Activated CD4-positive, CD25-positive, alpha-beta regulatory T cell (primary cell): ENCODE results near the gene TMEM86A.

Experiments used
- DNase-seq, 4 experiments: peaks; one replicate each; lab custom pipeline; 2025; lab: John Stamatoyannopoulos, UW

TMEM86A gene

DNA sequence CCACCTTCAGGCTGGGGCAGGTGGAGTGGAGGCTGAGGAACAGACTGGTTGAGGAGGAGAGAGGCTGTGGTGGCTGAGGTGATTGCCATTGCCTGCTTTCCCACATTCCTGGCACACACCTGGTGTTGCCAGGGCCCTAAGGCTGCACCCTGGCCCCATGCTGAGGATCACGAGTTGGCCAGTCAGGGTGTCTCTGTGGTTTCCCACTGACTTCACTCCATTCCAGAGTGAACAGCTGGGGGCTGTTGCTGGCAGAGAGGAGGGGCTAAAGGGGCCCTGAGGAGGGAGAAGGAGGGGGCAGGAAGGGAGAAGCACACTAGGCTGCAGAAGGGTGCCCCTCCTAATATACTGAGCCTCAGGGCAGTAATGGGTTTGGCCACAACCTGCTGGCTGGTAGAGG is 1.8 kb downstream of the TMEM86A start:
- no peak for DNase-seq

DNA sequence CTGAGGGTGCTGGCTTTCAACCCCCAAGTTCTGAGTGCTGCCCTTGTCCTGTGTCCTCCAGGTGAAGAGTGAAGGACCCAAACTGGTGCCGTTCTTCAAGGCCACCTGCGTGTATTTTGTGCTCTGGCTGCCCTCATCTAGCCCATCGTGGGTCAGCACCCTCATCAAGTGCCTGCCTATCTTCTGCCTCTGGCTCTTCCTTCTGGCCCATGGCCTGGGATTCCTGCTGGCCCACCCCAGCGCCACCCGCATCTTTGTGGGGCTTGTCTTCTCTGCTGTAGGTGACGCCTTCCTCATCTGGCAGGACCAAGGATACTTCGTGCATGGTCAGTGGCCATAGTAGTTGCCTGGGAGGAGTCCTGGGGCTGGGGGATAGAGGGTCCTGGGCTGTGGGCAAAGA is 2.3 kb downstream of the TMEM86A start:
- no peak for DNase-seq

DNA sequence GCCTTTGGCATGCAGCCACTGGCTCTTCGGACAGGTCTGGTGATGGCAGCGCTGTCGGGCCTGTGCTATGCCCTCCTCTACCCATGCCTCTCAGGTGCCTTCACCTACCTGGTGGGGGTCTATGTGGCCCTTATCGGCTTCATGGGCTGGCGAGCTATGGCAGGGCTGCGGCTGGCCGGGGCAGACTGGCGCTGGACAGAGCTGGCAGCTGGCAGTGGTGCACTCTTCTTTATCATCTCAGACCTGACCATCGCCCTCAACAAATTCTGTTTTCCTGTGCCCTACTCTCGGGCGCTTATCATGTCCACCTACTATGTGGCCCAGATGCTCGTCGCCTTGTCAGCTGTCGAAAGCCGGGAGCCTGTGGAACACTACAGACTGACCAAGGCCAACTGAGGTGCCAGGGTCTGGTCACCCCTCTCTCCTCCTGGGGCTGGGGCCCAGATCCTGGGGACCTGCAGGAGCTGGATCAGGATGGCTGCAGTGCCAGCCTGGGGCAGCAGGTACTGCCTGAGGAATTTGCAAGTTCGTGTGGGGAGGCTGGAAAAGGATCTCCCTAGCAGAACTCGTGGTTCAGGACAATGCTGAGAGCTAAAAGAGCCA is 3.1 kb downstream of the TMEM86A start:
- DNase-seq: no peak

DNA sequence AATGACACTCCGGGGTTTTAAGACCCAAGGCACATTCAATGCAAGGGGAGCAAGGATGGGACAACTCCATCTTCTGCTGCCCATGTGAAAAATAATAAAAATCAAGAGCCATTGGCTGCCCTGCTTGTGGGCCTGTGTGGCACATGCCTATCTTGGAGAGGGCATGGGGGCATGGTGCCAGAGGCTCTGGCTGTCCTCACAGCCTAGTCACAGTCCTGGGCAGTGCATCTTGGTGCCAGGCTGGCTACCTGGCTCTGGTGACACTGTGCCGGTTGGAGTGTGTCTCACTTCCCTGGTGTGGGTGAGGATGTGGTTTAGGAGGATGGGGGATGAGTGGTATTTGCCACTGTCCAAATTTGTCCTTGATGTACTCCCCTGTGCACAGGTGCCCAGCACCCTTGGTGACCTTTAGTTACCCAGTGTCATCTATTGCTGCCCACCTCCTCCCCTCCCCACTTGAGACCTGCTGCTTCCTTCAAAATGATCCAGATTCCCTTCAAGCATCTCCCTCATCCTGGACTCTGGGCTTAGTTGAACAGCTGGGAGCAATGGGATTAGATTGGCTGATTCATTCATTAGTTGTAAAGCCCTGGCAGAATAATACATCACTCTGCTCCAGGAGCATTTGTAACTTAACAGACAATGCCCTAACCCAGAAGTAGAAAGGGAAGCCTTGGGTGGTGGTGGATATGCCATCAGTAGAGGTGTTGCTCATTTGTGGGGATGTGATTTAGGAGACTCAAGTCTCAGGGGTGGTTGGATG is 4.6 kb downstream of the TMEM86A start:
- no peak for DNase-seq

DNA sequence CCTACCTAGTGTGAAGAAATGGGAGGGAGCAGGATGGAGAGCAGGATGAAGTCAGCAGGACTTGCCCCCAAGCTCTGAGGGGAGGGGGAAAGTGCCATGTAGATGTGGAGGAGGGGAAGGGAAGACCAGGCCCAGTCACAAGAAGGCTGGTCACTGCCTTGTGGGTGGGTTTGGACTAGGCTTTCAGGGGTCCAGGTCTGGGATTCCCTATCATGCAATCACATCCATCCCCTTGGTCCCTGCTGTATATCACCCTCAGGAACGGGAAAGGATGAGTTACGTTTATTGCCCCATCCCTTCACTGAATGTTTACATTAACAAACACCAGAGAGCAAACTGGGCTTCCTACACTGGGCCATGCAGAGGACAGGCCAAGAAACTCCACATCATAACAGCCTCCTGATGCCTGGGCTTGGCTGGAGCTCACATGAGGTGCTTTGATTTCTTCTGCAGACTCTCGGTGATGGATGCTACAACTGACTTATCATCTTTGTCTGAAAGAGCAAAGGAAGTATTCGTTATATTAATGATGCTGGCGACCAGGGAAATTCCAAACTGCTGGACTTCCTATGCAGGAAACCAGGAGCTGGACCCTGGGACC is 5.6 kb downstream of the TMEM86A start:
- DNase-seq: no peak

DNA sequence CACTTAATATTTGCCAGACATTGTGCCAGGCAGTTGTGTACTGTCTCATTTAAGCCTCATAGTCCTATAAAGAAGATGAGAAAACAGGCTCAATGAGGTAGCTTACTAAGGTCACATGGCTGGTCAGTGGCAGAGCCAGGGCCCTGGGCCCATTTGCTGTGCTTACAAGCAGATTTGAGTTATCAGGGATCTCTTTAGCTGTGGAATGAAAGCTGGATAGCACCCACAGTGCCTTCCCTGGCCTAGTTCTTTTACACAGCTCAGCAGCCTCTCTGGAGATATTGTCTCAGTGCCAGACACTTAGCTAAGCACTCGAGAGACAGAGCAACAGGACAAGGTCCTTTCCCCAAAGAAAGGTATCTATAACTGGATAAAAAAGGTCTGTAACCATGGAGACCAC is 6.1 kb downstream of the TMEM86A start:
- no peak for DNase-seq

DNA sequence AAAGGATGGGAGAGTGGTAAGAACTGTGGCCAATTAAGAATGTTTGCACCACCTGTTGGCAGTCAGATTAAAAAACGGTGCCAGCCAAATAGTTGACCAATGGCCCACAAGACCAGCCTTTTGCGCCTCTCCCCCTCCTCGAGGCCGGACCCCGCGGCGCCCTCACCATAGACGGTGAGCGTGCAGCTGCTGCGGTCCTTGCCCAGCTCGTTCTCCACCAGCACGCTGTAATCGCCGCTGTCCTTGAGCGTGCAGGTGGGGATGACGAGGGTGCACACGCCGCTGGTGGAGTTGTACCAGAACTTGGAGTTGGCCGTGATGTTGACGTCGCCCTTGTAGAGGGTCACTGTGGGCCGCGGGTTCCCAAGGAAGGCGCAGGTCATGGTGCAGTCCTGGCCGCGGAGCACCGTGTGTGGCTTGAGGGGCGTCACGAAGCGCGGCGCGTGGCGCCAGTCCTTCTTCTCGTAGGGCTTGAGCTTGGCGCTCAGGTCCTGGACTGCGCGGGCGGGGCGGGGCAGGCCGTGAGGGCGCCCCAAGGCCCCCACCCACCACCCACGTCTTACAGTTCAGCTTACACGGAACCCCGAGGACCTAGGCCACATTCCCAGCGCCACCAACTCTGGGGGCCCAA is 7.2 kb downstream of the TMEM86A start:
- no peak for DNase-seq

DNA sequence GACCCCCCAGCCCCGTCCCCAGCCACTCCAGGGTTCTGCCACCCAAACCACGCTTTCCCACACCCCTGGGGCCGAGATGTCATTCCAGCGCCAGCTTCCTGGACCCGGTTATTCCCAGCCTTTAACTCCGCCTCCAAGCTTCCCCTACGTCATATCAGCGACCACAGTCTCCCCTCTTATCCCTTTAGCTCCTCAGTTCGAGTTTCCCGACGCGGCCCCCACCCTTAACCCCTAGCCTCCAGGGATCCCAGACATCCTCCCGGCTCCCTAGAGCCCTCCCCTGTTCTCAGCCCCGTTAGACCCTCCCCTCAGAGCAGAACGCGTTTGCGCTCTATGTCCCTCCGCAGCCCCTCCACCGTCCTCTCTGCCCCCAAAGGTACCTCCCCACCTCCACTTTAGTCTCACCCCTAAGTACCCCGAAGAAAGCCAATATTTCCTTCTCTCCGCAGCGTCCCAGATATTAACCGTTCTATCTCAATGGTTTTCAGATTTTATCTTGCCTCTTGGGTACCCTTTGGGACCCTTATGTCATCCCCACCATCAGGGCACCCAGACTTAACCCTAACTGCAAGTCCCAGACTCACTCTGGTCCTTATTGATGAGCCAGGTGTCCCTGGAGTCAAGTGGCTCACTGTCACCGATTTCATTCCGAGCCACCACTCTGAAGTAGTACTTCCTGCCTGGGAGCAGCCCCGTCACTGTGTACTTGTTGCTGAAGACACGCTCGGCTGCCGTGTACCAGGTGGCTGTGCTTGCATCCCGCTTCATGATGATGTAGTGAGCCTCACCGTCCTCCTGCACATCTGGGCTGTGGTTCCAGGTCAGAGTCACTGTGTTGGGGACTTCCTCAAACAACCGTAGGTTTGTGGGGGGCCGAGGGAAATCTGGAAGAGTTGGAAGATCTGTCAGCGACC is 8.0 kb downstream of the TMEM86A start:
- peak in 2 of 4 experiments; percentile 16 to 31 for DNase-seq

DNA sequence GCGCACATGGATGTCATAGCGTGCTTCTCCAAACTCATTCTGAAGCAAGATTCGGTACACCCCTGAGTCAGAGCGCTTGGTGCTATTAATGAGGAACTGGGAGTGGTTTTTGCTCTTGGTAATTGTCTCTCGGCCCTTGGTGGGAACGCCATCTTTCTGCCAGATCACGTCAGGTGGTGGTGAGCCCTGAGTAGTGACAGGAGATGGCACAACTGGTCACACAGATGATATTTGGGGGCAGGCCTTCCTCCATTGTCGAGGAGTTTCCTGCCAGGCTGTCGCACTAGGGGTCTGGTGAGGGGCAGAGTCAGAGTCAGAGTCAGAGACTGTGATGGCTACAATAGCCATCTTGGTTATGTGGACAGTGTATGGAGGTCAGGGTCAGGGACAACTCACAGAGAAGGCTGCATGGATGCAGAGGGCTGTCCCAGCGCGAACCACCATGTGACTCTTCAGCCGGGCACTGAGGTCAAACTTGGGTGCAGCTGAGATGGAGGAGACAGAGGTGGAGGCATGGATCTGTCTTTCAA is 9.3 kb downstream of the TMEM86A start:
- DNase-seq: no peak

DNA sequence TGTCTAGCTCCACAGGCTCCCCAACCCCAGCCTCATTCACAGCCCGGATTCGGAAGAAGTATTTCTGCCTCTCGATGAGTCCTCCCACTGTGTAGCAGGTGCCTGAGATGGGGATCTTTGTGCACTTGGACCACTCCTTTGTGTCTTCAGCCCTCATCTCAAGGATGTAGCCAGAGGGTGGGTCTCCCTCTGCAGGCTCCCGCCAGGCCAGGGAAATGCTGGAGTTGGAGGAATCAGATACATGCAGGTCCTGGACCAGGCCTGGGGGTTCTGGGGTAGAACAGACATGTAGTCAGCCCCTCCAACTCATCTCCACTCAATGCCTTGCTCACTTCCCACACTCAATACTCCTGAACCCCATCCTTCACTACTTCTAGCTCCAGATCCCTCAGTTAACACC is 10.8 kb downstream of the TMEM86A start:
- no peak for DNase-seq

DNA sequence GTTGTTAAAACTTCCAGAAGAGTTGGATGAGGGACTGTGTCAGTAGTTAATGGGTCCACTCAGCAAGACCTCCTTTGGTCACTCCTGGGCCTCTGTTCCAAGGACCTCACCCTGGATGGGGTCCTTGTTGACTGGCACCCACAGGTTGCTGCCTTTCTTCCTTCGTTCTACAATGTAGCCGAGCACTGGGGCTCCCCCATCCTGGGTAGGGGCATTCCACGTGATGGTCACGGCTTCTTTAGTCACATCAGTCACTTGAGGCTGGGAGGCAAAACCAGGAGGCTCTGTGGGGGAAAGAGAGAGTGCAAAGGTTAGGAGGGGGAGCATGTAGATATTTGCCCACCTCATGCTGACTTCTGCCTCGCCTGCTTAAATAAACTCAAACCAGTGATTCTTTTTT is 12.0 kb downstream of the TMEM86A start:
- DNase-seq: no peak

DNA sequence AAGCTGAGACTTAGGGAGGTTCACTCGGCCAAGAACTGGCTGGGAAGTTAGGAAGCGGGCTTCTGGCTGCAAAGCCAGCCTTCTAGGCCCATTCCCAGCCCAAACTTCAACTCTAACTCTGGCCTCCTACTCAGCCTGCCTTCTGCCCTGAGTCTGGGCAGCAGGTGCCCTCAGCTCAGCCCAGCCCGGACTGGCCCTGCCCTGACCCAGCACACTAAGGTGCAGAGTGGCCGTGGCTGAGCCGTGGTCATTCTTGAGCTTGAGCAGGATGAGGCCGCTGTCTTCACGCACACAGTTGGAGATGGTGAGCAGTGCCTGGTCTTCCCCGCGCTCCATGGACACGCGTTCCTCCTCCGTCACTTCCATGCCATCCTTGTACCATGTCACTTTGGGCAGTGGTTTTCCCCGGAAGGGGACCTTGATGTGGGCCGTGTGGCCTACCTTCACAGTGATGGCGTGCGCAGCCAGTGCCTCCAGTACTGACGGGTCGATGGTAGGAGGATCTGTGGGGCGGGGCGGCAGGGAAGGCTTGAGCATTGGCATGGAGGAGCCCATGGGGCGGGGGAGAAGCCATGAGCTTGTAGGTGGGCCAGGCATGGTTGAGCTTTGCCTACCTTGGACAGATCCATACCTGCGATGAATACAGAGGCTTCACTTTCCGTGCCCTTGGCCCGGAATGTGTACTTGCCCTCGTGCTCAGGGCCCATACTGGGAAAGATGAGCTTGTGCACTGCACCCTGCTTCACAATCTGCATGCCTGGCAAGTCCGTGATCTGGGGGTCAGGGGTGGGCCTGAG is 15.3 kb downstream of the TMEM86A start:
- DNase-seq: no peak

DNA sequence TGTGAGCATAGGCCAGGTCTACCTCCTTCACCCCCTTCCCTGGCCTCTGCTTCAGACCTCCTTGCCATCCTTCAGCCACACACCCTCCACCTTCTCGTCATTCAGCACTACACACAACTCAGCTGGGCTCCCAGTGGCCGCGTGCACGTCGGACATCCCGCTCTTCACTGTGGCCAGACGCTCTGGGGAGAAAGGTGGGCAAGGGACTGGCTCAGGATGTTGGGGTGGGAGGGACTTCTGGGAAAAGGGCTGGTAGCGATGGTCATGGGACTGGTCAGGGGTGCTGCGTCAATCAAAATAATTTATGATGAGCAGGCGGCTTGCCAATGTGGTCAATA is 15.8 kb downstream of the TMEM86A start:
- no peak for DNase-seq

DNA sequence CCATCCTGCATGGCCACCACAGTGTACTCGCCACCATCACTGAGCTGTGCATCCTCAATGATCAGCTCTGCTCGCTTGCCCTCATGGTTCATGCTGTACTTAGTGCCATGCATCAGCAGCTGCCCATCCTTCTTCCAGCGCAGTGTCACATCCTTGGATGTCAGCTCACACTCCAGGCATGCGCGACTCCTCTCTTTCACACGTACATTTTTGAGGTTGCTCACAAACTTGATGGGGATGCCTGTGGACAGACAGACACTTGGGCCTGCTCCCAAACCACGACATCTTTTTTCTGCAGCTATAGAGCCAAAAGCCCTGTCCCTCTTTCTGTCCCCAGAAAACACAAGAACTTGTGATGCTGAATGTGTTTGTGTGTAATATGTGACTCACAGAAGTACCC is 16.9 kb downstream of the TMEM86A start:
- no peak for DNase-seq

DNA sequence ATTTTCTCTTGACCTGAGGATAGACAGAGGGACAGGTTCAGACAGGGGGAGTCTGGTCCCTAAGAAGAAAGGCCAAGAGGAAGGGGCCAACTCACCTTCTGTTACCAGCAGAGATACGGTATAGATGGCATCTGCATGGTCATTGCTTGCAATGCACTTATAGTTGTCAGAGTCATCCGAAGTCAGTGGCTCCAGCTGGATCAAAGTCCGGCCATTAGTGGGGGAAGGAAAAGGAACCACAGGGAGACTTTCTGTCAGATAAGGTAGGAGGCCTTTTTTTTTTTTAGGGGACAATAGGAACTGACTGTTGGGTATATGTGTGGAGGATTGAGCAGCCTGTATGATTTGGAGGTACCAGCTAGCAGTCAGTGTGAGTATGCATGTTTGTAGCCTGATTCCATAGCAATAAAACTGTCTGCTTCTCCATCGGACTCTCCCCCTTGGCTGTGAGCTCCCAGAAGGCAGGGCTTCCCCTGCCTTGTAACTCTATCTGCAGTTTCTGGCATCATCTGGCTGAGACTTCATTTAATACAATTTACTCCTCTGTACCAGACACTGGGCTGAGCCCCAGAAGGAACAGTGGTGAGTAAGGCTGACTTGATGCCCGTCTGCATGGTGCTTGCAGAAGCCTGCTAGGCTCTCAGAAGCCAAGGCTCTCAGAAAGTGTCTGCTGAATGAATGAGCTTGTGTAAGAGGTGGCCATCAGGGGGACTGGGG is 21.7 kb downstream of the TMEM86A start:
- DNase-seq: no peak

DNA sequence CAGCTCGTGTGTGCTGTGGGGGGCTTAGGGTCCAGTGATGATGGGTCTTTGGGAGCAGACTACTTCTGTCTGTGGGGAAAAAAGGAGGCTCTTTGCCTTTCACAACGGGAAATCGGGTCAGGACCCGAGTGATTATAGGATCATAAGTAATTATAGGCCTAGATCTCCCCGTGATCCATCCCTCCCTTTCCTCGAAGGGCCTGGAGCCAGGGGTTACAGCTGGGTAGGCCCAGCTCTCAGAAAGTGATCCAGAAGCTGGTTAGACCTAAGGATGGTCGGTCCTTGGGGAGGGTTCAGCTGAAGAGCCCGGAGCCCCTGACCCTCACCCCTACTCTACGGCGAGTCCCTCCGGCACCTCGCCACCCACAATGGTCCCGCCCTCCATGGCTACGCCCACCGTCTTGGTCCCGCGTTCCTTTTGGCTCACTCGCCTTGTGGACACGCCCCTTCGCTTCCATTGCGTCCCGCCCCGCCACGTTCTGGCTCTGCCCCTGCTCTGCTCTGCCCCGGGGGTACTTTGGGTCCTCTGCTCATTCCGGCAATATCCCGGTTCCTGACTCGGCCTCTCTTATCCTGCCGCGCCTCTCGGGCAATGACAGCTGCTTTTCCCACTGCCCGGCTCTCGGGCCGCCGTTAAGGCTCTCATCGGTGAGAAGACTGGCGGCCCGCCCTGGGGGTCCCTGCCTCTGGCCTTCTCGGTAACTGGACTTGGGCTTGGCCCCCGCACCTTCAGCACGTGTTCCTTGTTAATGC is 22.4 kb downstream of the TMEM86A start:
- DNase-seq: peak; percentile 48 to 76 (median 60)

DNA sequence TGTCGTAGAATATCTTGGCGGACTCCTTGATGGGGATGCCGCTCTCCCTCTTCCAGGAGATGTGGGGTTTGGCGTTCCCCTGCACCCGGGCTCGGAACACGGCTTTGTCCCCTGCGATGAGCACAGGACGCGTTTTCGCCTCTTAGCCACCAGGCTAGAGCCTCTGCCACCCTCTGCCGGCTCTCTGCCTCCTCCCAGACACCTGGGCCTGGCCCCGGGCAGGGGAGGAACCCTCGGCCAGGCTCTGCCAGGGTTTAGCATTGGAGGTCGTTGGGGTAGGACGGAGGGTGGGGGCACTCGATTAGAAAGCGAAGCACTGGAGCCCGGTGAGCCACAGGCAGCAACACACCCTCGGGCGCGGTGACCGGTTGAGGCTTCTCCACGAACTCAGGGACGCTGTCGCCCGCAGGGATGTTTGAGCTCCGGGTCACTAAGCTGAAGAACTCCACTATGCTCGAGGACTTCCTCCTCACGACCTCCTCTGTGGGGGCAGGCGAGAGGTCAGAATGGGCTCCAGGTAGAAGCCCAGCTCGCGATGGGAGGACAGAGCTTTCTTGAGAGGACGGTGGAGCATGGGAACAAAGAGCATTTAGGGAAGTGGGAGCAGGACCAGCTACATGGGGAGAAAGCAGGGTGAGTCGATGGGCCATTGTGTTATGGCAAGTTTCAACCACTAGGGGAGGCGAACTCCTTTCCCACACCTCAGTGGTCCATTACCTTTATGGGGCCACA is 23.1 kb downstream of the TMEM86A start:
- DNase-seq: peak in 2 of 4 experiments; percentile 14 to 23

DNA sequence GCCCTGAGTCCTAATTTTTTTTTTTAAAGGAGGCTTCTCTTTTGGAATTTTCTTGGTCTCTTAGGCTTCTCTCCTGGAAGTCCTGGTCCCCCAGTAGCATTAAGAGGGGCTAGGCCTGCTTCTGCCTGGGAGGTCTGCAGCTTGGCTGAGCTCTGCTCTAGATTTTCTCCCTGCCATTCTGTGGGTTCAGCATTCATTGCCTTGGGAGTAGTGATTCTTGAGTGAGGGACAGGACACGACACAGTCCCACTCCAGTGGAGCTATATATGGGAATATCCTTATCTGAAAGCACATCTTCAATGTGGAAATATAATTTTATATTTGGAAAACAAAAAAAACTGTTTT is 23.7 kb downstream of the TMEM86A start:
- DNase-seq: no peak

DNA sequence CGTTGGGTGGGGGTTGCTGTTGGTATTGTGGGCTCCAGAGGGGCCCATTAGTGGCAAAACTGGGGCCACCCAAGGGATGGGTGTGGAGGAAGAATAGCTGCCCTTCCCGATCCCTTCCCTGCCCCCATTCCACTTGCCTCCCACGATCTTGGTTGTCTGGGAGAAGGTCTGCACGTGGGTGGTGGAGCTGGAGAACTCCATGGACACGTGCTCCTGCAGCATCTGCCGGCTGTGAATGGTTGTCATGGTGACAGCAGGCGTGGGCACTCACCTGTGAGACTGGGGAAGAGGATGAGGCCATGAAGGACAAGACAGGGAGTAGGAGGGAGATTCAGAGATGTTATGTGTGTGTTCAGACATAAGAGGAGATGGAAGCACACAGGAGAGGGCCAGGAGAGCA is 25.4 kb downstream of the TMEM86A start:
- DNase-seq: no peak
